Measurements from ENCODE around the gene MANF. TPM values are rescaled to one million over a fixed set of nuclear protein-coding genes. Genes with fewer than 3 reads are reported as not detected.

MANF gene
- total and polyA plus RNA-seq, 2 of the 4 experiments (the other 2 are of a cell fraction) = 65.4 to 122 TPM

- peaks cover 16% of the 10 kb centered on the region for H3K27me3 ChIP-seq (ENCODE audit: control insufficient read depth, insufficient read depth, low read length)
- no peak overlapping the region for H3K14ac ChIP-seq (replicated peaks; ENCODE audit: low read depth, low read length)
- no peak overlapping the region for H2BK20ac ChIP-seq (ENCODE audit: low read depth, low read length)
- no peak overlapping the region for H3K18ac ChIP-seq (ENCODE audit: low read depth, low read length)
- H3K4me3 ChIP-seq (ENCODE audit: insufficient read depth, low read depth, low read length) = no peak overlapping the region
- dilution Hi-C loops (cut with HindIII; ENCODE audit: low sequenced_read_pairs, unreplicated experiment) = loop anchor here (25.0 kb wide), 1 partner anchor 246 kb away; no protein-coding TSS in a partner anchor
- no peak overlapping the region for H3K27ac ChIP-seq (ENCODE audit: insufficient read depth, low read length)
- no CpG with 5 or more reads among the region's 4 CpGs for WGBS, 2 experiments (ENCODE audit: extremely low coverage in 2 of 2, insufficient read length in 1 of 2)
- no peak overlapping the region for H3K56ac ChIP-seq (ENCODE audit: extremely low read depth, insufficient read depth, low read length)
- ChIA-PET POLR2A (ENCODE audit: unreplicated experiment) (no interaction called here), CTCF (no interaction called here)
- in situ Hi-C loops (cut with MboI; ENCODE audit: low sequenced_read_pairs) = no loop called here
- H3K79me1 ChIP-seq (ENCODE audit: low read depth in 1 of 2, low read length in 2 of 2) = no peaks in the 10 kb centered on the region
- H2AK5ac ChIP-seq (ENCODE audit: low read depth, low read length) = no peak overlapping the region
- H4K8ac ChIP-seq (ENCODE audit: low read depth in 2 of 2, low read length in 2 of 2) = no peak overlapping the region
- no peak overlapping the region for H2AK9ac ChIP-seq (replicated peaks; ENCODE audit: low read depth, low read length, poor library complexity)
- H3K9ac ChIP-seq (ENCODE audit: low read depth, low read length) = no peak overlapping the region
- intact Hi-C loops (cut with micrococcal nuclease) = no loop called here
- H2BK120ac ChIP-seq (ENCODE audit: low read depth, low read length) = no peak overlapping the region
- DNase-seq (no peak), ATAC-seq (ENCODE audit: low read depth) (no peak)
- H4K20me1 ChIP-seq (ENCODE audit: insufficient read depth, low read length) = no peaks in the 10 kb centered on the region
- no peak overlapping the region for H3K4ac ChIP-seq (ENCODE audit: low read depth, low read length)
- no peaks in the 10 kb centered on the region for H3K36me3 ChIP-seq (ENCODE audit: control insufficient read depth, insufficient read depth, low read length)
- H3K4me2 ChIP-seq (ENCODE audit: low read depth, low read length) = no peak overlapping the region
- no peak overlapping the region for H2BK5ac ChIP-seq (ENCODE audit: low read depth, low read length, poor library complexity, severe bottlenecking)
- TF ChIP-seq CEBPB (IDR thresholded peaks at IDR 0.05; ENCODE audit: low read depth, low read length) (no peak), FOS (IDR thresholded peaks at IDR 0.05; ENCODE audit: low read depth, low read length) (no peak), ELK1 (IDR thresholded peaks at IDR 0.05; ENCODE audit: borderline replicate concordance, low read depth, low read length) (no peak), NFE2L2 (IDR thresholded peaks at IDR 0.05; ENCODE audit: low read depth, low read length) (no peak), MXI1 (IDR thresholded peaks at IDR 0.05; ENCODE audit: borderline replicate concordance, low read depth, low read length) (no peak), CTCF (conservative IDR thresholded peaks at IDR 0.05; ENCODE audit: low read depth, low read length) (no peak), RAD21 (IDR thresholded peaks at IDR 0.05; ENCODE audit: low read length) (no peak), POLR2A (IDR thresholded peaks at IDR 0.05; ENCODE audit: low read depth, low read length) (no peak), MAZ (IDR thresholded peaks at IDR 0.05; ENCODE audit: borderline replicate concordance, low read depth, low read length) (no peak), USF2 (IDR thresholded peaks at IDR 0.05; ENCODE audit: low read depth, low read length) (no peak), SMC3 (IDR thresholded peaks at IDR 0.05; ENCODE audit: low read depth, low read length) (no peak), MAFK (IDR thresholded peaks at IDR 0.05; ENCODE audit: low read depth, low read length) (no peak)
- H2BK15ac ChIP-seq (ENCODE audit: low read depth, low read length) = no peak overlapping the region
- H3K9me3 ChIP-seq (ENCODE audit: control insufficient read depth, insufficient read depth, low read length) = no peaks in the 10 kb centered on the region
- no peak overlapping the region for H2AFZ ChIP-seq (replicated peaks; ENCODE audit: low read length, poor library complexity)
- BruUV-seq (replicated peaks) = no TSS peak
- no peak overlapping the region for H3K23ac ChIP-seq (ENCODE audit: low read depth, low read length)
- H4K91ac ChIP-seq (ENCODE audit: insufficient read depth, low read depth, low read length) = no peak overlapping the region
- H3K4me1 ChIP-seq (ENCODE audit: control insufficient read depth, insufficient read depth, low read length) = no peaks in the 10 kb centered on the region
- no peak overlapping the region for H4K5ac ChIP-seq (ENCODE audit: low read depth, low read length)
- no peaks in the 10 kb centered on the region for H3K9me1 ChIP-seq (ENCODE audit: insufficient read depth, low read length)
Observed at GRCh38 chr3:51357856-51358255, 27.2 kb upstream of the MANF start.

All from IMR-90 (cell line).